ENCODE data around the gene TM4SF18. TPM values are rescaled to one million over a fixed set of nuclear protein-coding genes. Genes with fewer than 3 reads are reported as not detected.
"Not testable (repeated sequence)": the region's sequence is repeated elsewhere in the genome, so short reads cannot be mapped to it uniquely, and the experiment has no call there.

TM4SF18 gene, protein sequence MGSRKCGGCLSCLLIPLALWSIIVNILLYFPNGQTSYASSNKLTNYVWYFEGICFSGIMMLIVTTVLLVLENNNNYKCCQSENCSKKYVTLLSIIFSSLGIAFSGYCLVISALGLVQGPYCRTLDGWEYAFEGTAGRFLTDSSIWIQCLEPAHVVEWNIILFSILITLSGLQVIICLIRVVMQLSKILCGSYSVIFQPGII
- total RNA-seq, result not detected in 2 replicates
- long read RNA-seq, result 0 reads

DNA sequence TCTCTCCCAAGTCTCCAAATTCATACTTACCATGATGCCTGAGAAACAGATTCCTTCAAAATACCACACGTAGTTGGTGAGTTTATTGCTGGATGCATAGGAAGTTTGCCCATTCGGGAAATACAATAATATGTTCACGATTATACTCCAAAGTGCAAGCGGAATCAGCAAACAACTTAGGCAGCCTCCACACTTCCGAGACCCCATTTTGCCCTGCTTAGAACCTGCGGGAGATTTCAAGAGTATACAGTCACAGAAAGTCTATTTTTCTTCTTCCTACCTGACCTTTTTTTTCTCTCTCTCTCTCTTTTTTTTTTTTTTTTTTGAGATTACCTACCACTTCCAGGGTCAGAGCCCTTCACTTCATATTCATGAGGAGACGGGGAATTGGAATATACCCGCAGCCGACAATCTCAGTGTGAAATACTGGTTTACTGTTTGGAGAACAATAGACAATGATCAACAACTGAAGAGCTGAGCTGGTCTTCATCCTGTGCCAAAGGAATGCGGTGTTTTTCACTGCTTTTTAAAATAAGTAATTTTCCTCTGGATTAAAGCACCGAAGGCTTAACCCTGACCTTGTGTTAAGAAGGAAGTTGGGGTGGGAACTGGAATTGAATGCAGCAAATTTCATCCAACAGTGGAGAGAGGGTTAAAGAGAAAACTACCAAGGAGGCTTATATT lies at the start of gene TM4SF18:
TSS of gene TM4SF18 (minus strand) at position 461 of the 684 bp plus-strand sequence. CDS start at position 207, 254 bp downstream.
- no peaks in the 10 kb centered on the region for H3K27me3 Mint-ChIP-seq (ENCODE audit: low read depth)
- no peak within 1 kb of the TSS for H3K4me3 Mint-ChIP-seq
- TF ChIP-seq, protein P1, sequence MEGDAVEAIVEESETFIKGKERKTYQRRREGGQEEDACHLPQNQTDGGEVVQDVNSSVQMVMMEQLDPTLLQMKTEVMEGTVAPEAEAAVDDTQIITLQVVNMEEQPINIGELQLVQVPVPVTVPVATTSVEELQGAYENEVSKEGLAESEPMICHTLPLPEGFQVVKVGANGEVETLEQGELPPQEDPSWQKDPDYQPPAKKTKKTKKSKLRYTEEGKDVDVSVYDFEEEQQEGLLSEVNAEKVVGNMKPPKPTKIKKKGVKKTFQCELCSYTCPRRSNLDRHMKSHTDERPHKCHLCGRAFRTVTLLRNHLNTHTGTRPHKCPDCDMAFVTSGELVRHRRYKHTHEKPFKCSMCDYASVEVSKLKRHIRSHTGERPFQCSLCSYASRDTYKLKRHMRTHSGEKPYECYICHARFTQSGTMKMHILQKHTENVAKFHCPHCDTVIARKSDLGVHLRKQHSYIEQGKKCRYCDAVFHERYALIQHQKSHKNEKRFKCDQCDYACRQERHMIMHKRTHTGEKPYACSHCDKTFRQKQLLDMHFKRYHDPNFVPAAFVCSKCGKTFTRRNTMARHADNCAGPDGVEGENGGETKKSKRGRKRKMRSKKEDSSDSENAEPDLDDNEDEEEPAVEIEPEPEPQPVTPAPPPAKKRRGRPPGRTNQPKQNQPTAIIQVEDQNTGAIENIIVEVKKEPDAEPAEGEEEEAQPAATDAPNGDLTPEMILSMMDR (conservative IDR thresholded peaks at IDR 0.05), result no peak
- no peak for DNase-seq (ENCODE audit: low read depth, low spot score)
- H3K9me3 Mint-ChIP-seq, result peaks cover 2% of the 10 kb centered on the region
- peaks cover 12% of the 10 kb centered on the region for H3K4me1 Mint-ChIP-seq
- no peaks in the 10 kb centered on the region for H3K36me3 Mint-ChIP-seq (ENCODE audit: low read depth)
- H3K27ac Mint-ChIP-seq (ENCODE audit: unreplicated experiment), result no peak within 1 kb of the TSS

DNA sequence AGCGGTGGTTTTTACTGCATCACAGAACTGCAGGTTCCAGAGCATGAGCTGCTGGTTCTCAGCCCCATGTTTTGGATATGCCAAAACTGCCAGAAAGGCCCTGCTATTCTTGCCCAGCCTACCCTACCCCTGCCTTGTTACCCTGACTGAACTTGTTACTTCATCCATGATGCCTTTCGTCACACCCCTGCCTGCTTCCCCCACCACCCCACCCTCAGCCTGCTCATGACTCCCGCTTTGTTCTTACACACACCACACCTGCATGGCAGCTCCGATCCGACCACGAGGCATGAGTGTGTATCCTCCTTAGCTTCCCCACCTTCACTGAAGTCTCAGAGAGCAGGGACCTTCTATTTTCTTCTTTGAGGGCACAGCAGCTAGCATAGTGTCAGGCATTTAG lies 49.1 kb upstream of the TM4SF18 start:
- Mint-ChIP-seq H3K27ac (ENCODE audit: unreplicated experiment) (no peak overlapping the region), H3K27me3 (ENCODE audit: low read depth) (peaks cover 1% of the 10 kb centered on the region), H3K4me1 (peaks cover 16% of the 10 kb centered on the region), H3K9me3 (peaks cover 9% of the 10 kb centered on the region), H3K4me3 (no peak overlapping the region), H3K36me3 (ENCODE audit: low read depth) (peaks cover 8% of the 10 kb centered on the region)
- no peak for DNase-seq (ENCODE audit: low read depth, low spot score)
- TF ChIP-seq, protein P1 (conservative IDR thresholded peaks at IDR 0.05), result no peak

DNA sequence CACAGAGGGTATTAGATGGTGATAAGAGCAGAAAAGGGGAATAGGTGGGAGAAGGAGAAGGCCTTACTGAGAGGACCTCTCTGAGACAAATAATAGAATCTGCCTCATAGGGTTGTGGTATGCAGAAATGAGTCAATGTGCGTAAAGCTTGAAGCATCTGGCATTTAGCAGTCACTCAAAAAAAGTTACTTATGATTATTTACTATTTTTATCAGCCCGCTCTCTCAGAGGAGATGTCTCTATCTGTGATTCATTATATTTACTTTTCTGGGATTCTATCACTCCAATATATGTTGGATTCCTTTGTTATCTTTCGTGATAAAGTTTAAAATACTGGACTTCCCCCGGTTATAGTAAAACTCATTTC lies 48.6 kb upstream of the TM4SF18 start:
- TF ChIP-seq, protein P1 (conservative IDR thresholded peaks at IDR 0.05), result no peak
- no peak for DNase-seq (ENCODE audit: low read depth, low spot score)
- H3K27me3 Mint-ChIP-seq (ENCODE audit: low read depth), result peaks cover 6% of the 10 kb centered on the region

DNA sequence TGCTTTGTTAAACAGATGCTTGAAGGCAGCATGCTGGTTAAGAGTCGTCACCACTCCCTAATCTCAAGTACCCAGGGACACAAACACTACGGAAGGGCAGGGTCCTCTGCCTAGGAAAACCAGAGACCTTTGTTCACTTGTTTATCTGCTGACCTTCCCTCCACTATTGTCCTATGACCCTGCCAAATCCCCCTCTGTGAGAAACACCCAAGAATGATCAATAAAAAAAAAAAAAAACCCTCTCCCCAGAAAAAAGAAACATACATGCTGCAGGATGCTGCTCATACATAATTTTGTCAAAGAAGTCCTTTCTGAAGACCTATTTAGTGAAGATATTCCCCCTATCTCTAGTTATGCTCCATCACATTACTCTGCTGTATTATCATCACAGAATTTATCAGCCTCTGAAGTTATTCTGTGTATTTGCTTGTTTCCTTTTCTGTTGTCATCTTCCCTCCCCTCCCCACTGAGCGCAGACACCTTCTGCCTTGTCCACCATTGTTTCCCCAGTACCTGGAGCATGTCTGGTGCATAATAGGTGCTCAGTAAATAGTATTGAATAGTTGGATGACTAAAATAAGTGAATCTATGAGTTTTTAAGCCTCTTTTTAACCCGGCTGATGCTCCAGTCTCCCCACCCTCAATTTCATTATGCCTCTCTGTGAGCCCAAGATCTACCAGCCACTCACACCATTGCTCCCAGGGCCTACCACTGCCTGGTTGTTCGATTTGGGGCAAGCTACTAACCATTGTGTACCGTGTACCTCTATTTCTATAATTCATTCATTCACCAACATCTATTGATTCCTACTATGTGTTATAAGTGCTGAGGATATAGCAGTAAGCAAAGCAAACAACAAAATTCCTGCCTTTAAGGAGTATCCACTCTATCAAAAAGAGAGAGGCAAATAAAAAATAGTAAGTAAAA lies 48.0 kb upstream of the TM4SF18 start:
- H3K4me1 Mint-ChIP-seq, result peaks cover 8% of the 10 kb centered on the region

More for the DNA sequence above, 48.6 kb upstream of the TM4SF18 start:
- Mint-ChIP-seq H3K9me3 (peaks cover 9% of the 10 kb centered on the region), H3K4me1 (peaks cover 15% of the 10 kb centered on the region), H3K4me3 (no peak overlapping the region), H3K27ac (ENCODE audit: unreplicated experiment) (no peak overlapping the region), H3K36me3 (ENCODE audit: low read depth) (peaks cover 8% of the 10 kb centered on the region)

DNA sequence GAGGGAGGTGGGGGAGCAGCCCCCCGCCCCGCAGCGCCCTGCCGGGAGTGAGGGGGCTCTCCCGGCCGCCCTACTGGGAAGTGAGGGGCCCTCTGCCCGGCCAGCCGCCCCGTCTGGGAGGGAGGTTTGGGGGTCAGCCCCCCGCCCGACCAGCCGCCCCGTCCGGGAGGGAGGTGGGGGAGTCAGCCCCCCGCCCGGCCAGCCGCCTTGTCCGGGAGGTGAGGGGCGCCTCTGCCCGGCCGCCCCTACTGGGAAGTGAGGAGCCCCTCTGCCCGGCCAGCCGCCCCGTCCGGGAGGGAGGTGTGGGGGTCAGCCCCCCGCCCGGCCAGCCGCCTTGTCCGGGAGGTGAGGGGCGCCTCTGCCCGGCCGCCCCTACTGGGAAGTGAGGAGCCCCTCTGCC lies 46.8 kb upstream of the TM4SF18 start:
- not testable (repeated sequence) for H3K36me3 Mint-ChIP-seq (ENCODE audit: low read depth); H3K27ac Mint-ChIP-seq (ENCODE audit: unreplicated experiment)

More for the DNA sequence above, 48.0 kb upstream of the TM4SF18 start:
- no peak for DNase-seq (ENCODE audit: low read depth, low spot score)
- peaks cover 6% of the 10 kb centered on the region for H3K27me3 Mint-ChIP-seq (ENCODE audit: low read depth)
- no peak overlapping the region for H3K27ac Mint-ChIP-seq (ENCODE audit: unreplicated experiment)
- H3K9me3 Mint-ChIP-seq, result peaks cover 7% of the 10 kb centered on the region
- peaks cover 8% of the 10 kb centered on the region for H3K36me3 Mint-ChIP-seq (ENCODE audit: low read depth)
- TF ChIP-seq, protein P1 (conservative IDR thresholded peaks at IDR 0.05), result no peak
- no peak overlapping the region for H3K4me3 Mint-ChIP-seq

More for the DNA sequence above, 46.8 kb upstream of the TM4SF18 start:
- DNase-seq (ENCODE audit: low read depth, low spot score); H3K27me3 Mint-ChIP-seq (ENCODE audit: low read depth); H3K4me3 Mint-ChIP-seq; H3K4me1 Mint-ChIP-seq; H3K9me3 Mint-ChIP-seq: not testable (repeated sequence)

Measured in neural crest cell (in vitro differentiated cells).